HCT116 (cell line): ENCODE measurements around the gene KLF11. TPM values are rescaled to one million over a fixed set of nuclear protein-coding genes. Genes with fewer than 3 reads are reported as not detected.

Source experiments
- ATAC-seq: fragments of 200-7000 bp; cut with Tn5 transposase; 2 replicates; pipeline ENCODE4 v1.9.1; 2020; ENCODE audit warnings: mild to moderate bottlenecking, moderate library complexity
- BruUV-seq: library from RNA; stranded (reverse); fragments of 400-500 nt; replicated peaks from 2 replicates; lab custom pipeline; 2021; lab: Mats Ljungman, UMichigan
- CTCF ChIA-PET: fragments of 300-600 bp; sonication (Branson Sonifier 250); formaldehyde crosslinking; loops from one replicate; lab custom pipeline; 2021; ENCODE audit warnings: antibody characterized with exemption; lab: Charles Lee
- POLR2A ChIA-PET: fragments of 300-600, 350-600 bp; sonication (Branson Sonifier 250); formaldehyde crosslinking; loops from one replicate; lab custom pipeline; 2021; ENCODE audit warnings: antibody characterized with exemption; lab: Charles Lee
- RAD21 ChIA-PET, 2 experiments: fragments of 300-600 bp; sonication (Branson Sonifier 250); formaldehyde crosslinking; loops; one replicate each; lab custom pipeline; 2023; ENCODE audit warnings: low total read pairs in 2 of 2; ENCODE audit not compliant: uncharacterized antibody in 2 of 2, unreplicated experiment in 2 of 2, low non-redundant PET in 1 of 2; lab: Charles Lee
- DNase-seq: peaks from one replicate; pipeline ENCODE4 v3.0.0-alpha.2; 2010; ENCODE audit warnings: low read depth, low spot score
- H2AFZ ChIP-seq: fragments of 200-600 bp; shearing (Covaris generic), sonication (generic); 2 replicates; pipeline ENCODE4 v1.6.1; 2017; ENCODE audit warnings: low read depth, mixed run types, mixed read lengths, antibody characterized with exemption, low read length; ENCODE audit not compliant: poor library complexity, severe bottlenecking
- H3K27ac ChIP-seq: 2 replicates; pipeline ENCODE4 v1.5.1; 2012; ENCODE audit warnings: low read depth, low read length
- H3K27me3 ChIP-seq: fragments of 200-600 bp; sonication (generic); 2 replicates; pipeline ENCODE4 v1.6.1; 2016; ENCODE audit warnings: mixed run types, low read length, mixed read lengths; ENCODE audit not compliant: insufficient read depth
- H3K36me3 ChIP-seq, 2 experiments: fragments of 200-500 bp in 1 of 2; fragments of 200-600 bp in 1 of 2; sonication (Bioruptor generic) in 1 of 2; sonication (generic) in 1 of 2; 2 replicates each; pipeline versions ENCODE4 v1.5.1 to v1.6.1; 2014 to 2016; ENCODE audit warnings: low read length in 2 of 2, inconsistent platforms in 1 of 2, mixed read lengths in 1 of 2, mixed run types in 1 of 2; ENCODE audit not compliant: insufficient read depth in 2 of 2, control insufficient read depth in 1 of 2
- H3K4me1 ChIP-seq, 2 experiments: fragments of 200-600 bp in 1 of 2; sonication (generic) in 1 of 2; 2 replicates each; pipeline versions ENCODE4 v1.5.1 to v1.6.1; 2012 to 2017; ENCODE audit warnings: low read length in 2 of 2, inconsistent platforms in 1 of 2, mild to moderate bottlenecking in 1 of 2, mixed read lengths in 1 of 2, mixed run types in 1 of 2, moderate library complexity in 1 of 2; ENCODE audit not compliant: insufficient read depth in 2 of 2, control insufficient read depth in 1 of 2
- H3K4me2 ChIP-seq: fragments of 200-600 bp; sonication (generic); 2 replicates; pipeline ENCODE4 v1.6.1; 2017; ENCODE audit warnings: mixed run types, low read length, mixed read lengths
- H3K4me3 ChIP-seq, 2 experiments: fragments of 200-600 bp in 1 of 2; sonication (generic) in 1 of 2; replicated peaks in 1 of 2; 2 replicates each; pipeline ENCODE4 v1.5.1; 2011 to 2016; ENCODE audit warnings: low read length in 2 of 2, control low read depth in 1 of 2, low read depth in 1 of 2, mild to moderate bottlenecking in 1 of 2, mixed read lengths in 1 of 2, mixed run types in 1 of 2
- H3K79me2 ChIP-seq: fragments of 200-600 bp; sonication (generic); 2 replicates; pipeline ENCODE4 v1.6.1; 2017; ENCODE audit warnings: mild to moderate bottlenecking, mixed run types, low read length, moderate library complexity, mixed read lengths; ENCODE audit not compliant: insufficient read depth
- H3K9ac ChIP-seq: fragments of 200-600 bp; sonication (generic); 2 replicates; pipeline ENCODE4 v1.6.1; 2016; ENCODE audit warnings: low read length, mixed read lengths
- H3K9me2 ChIP-seq: fragments of 200-600 bp; sonication (generic), shearing (Covaris generic); 2 replicates; pipeline ENCODE4 v1.6.1; 2017; ENCODE audit warnings: mixed run types, mild to moderate bottlenecking, moderate library complexity; ENCODE audit not compliant: insufficient read depth
- H3K9me3 ChIP-seq, 2 experiments: fragments of 200-500 bp in 1 of 2; fragments of 200-600 bp in 1 of 2; sonication (Bioruptor generic) in 1 of 2; sonication (generic) in 1 of 2; 2 replicates each; pipeline ENCODE4 v1.6.1; 2014 to 2017; ENCODE audit warnings: low read length in 2 of 2, mixed read lengths in 2 of 2, inconsistent platforms in 1 of 2, low read depth in 1 of 2, mild to moderate bottlenecking in 1 of 2, mixed run types in 1 of 2, moderate library complexity in 1 of 2; ENCODE audit not compliant: control insufficient read depth in 1 of 2, insufficient read depth in 1 of 2
- H4K20me1 ChIP-seq: fragments of 200-600 bp; sonication (generic), shearing (Covaris generic); 2 replicates; pipeline ENCODE4 v1.6.1; 2017; ENCODE audit warnings: mixed run types, mild to moderate bottlenecking, moderate library complexity; ENCODE audit not compliant: insufficient read depth
- ATF3 ChIP-seq: IDR thresholded peaks from 2 replicates; pipeline ENCODE4 v1.6.1; 2012
- CBX3 ChIP-seq: IDR thresholded peaks from 2 replicates; pipeline ENCODE4 v1.6.1; 2012; ENCODE audit warnings: low read depth
- CEBPB ChIP-seq: IDR thresholded peaks from 2 replicates; pipeline ENCODE4 v1.6.1; 2012; ENCODE audit warnings: low read depth
- ELF1 ChIP-seq: IDR thresholded peaks from 2 replicates; pipeline ENCODE4 v1.6.1; 2012; ENCODE audit warnings: low read depth, borderline replicate concordance
- FOSL1 ChIP-seq: IDR thresholded peaks from 2 replicates; pipeline ENCODE4 v1.6.1; 2012; ENCODE audit warnings: low read depth
- MAX ChIP-seq: IDR thresholded peaks from 2 replicates; pipeline ENCODE4 v1.6.1; 2012
- POLR2AphosphoS5 ChIP-seq: IDR thresholded peaks from 2 replicates; pipeline ENCODE4 v1.6.1; 2011; ENCODE audit warnings: mild to moderate bottlenecking, low read depth, low read length, moderate library complexity
- RAD21 ChIP-seq: IDR thresholded peaks from 2 replicates; pipeline ENCODE4 v1.6.1; 2012; ENCODE audit warnings: low read depth, mild to moderate bottlenecking
- REST ChIP-seq: IDR thresholded peaks from 2 replicates; pipeline ENCODE4 v1.6.1; 2012; ENCODE audit warnings: low read depth
- SIN3A ChIP-seq: IDR thresholded peaks from 2 replicates; pipeline ENCODE4 v1.6.1; 2012; ENCODE audit warnings: low read depth
- YY1 ChIP-seq: IDR thresholded peaks from 2 replicates; pipeline ENCODE4 v1.6.1; 2011; ENCODE audit warnings: low read length, low read depth, moderate library complexity, mild to moderate bottlenecking; ENCODE audit not compliant: insufficient replicate concordance; ENCODE audit errors: extremely low read depth
- ZBTB33 ChIP-seq: IDR thresholded peaks from 2 replicates; pipeline ENCODE4 v1.6.1; 2011; ENCODE audit warnings: mild to moderate bottlenecking, low read length, moderate library complexity; ENCODE audit not compliant: insufficient replicate concordance; ENCODE audit errors: extremely low read depth
- ZNF274 ChIP-seq: fragments of 200-500 bp; sonication (Bioruptor generic); IDR thresholded peaks from 2 replicates; pipeline ENCODE4 v1.6.1; 2014; ENCODE audit warnings: mild to moderate bottlenecking, low read depth, low read length, inconsistent platforms
- intact Hi-C: fragments of 100-400 bp; cut with micrococcal nuclease; formaldehyde crosslinking; loops from 2 replicates; pipeline ENCODE4 v1.10.0; 2022
- total RNA-seq: library from RNA; stranded (reverse); gene quantifications from one replicate; pipeline ENCODE4 v1.2.1, GENCODE V29; 2021; ENCODE audit not compliant: unreplicated experiment

KLF11 gene
- total RNA-seq, 1 experiment from 2014 or later = 9.0 TPM

- H3K79me2 ChIP-seq = no peaks in the 10 kb centered on the region
- BruUV-seq = no TSS peak
- no peak overlapping the region for H3K4me3 ChIP-seq
- POLR2A ChIA-PET = no interaction called here
- no peaks in the 10 kb centered on the region for H3K4me1 ChIP-seq
- no peak overlapping the region for H3K9ac ChIP-seq
- no peak overlapping the region for H2AFZ ChIP-seq
- H3K36me3 ChIP-seq = no peaks in the 10 kb centered on the region
- no peak for DNase-seq
- no peaks in the 10 kb centered on the region for H3K27me3 ChIP-seq
- H3K9me3 ChIP-seq = no peaks in the 10 kb centered on the region
- no peaks in the 10 kb centered on the region for H3K9me2 ChIP-seq
- RAD21 ChIA-PET = no interaction called here
- H3K4me2 ChIP-seq = no peak overlapping the region
- H3K27ac ChIP-seq = no peak overlapping the region
- H4K20me1 ChIP-seq = no peaks in the 10 kb centered on the region
- TF ChIP-seq POLR2AphosphoS5 (no peak), SIN3A (no peak)
- TF ChIP-seq, all 23 proteins: peak for 0
- intact Hi-C loops = no loop called here
- CTCF ChIA-PET = no interaction called here
- ATAC-seq = 0 out of 2 replicates have a peak, but pooled peaks have one; percentile 11
Observed at GRCh38 chr2:10022966-10023662, 20.2 kb upstream of the KLF11 start.

- ATAC-seq (no peak), DNase-seq (no peak)
- Histone ChIP-seq H3K27me3 (no peaks in the 10 kb centered on the region), H3K4me2 (no peak overlapping the region), H3K9me2 (no peaks in the 10 kb centered on the region), H2AFZ (no peak overlapping the region), H3K36me3 (no peaks in the 10 kb centered on the region), H3K9ac (no peak overlapping the region), H3K79me2 (no peaks in the 10 kb centered on the region), H3K4me3 (no peak overlapping the region), H3K4me1 (no peaks in the 10 kb centered on the region), H3K9me3 (no peaks in the 10 kb centered on the region), H4K20me1 (no peaks in the 10 kb centered on the region), H3K27ac (no peak overlapping the region)
- POLR2A ChIA-PET = no interaction called here
- CTCF ChIA-PET = no interaction called here
- RAD21 ChIA-PET = no interaction called here
- BruUV-seq = no TSS peak
- intact Hi-C loops = no loop called here
- TF ChIP-seq ZNF274 (no peak), RAD21 (no peak), CBX3 (no peak), MAX (no peak), REST (no peak), CEBPB (no peak), YY1 (no peak), ZBTB33 (no peak), ELF1 (no peak), ATF3 (no peak), FOSL1 (no peak)
Observed at GRCh38 chr2:10026940-10027569, 16.3 kb upstream of the KLF11 start.
